Tibial nerve (tissue), 4 donors: ENCODE results near the gene RAPGEF6.

Experiments used
- CTCF ChIP-seq, 5 experiments: fragments of 200-600 bp in 3 of 5; fragments of 450-650 bp in 2 of 5; sonication (generic) in 3 of 5; IDR thresholded peaks; one replicate each; pipeline ENCODE4 v1.5.1; 2016 to 2019; ENCODE audit warnings: antibody characterized with exemption in 5 of 5, mild to moderate bottlenecking in 3 of 5, moderate library complexity in 2 of 5
- EP300 ChIP-seq, 2 donors: sonication (generic); formaldehyde crosslinking; IDR thresholded peaks; one replicate each; pipeline ENCODE4 v1.6.1; 2017; ENCODE audit warnings: antibody characterized with exemption in 2 of 2, mild to moderate bottlenecking in 1 of 2
- POLR2A ChIP-seq, 2 donors: fragments of 450-650 bp; IDR thresholded peaks; one replicate each; pipeline ENCODE4 v1.6.1; 2017; ENCODE audit warnings: antibody characterized with exemption in 2 of 2, mild to moderate bottlenecking in 2 of 2, moderate library complexity in 2 of 2

GRCh38 chr5:131381777-131382176 lies 253.3 kb downstream of the RAPGEF6 start:
- TF ChIP-seq CTCF (IDR thresholded peaks at IDR 0.05), result no peak
- no peak for TF ChIP-seq POLR2A (IDR thresholded peaks at IDR 0.05)
- no peak for TF ChIP-seq EP300 (IDR thresholded peaks at IDR 0.05)
